Prostate gland (tissue), 2 donors: ENCODE measurements around the gene CHTF8. TPM values are rescaled to one million over a fixed set of nuclear protein-coding genes. Genes with fewer than 3 reads are reported as not detected.
A peak's percentile ranks its signal among the peaks of the same experiment; 100 is the strongest.

Experiments
- DNase-seq: peaks from one replicate; pipeline ENCODE4 v3.0.0-alpha.2; 2019; ENCODE audit warnings: low spot score
- H3K27ac ChIP-seq, 2 donors: fragments of 200-600 bp; sonication (generic); 2 replicates each; pipeline ENCODE4 v1.5.1; 2017 to 2019
- H3K27me3 ChIP-seq: fragments of 200-600 bp; sonication (generic); replicated peaks from 2 replicates; pipeline ENCODE4 v1.5.1; 2019; ENCODE audit not compliant: insufficient read depth
- H3K36me3 ChIP-seq, 2 donors: fragments of 200-600 bp; sonication (generic); 1 replicate in 1 of 2; 2 replicates in 1 of 2; pipeline versions ENCODE4 v1.5.1 to v1.8.1; 2017 to 2019
- H3K4me1 ChIP-seq: fragments of 200-600 bp; sonication (generic); replicated peaks from 2 replicates; pipeline ENCODE4 v1.5.1; 2019
- H3K4me3 ChIP-seq, 2 donors: fragments of 200-600 bp; sonication (generic); 2 replicates each; pipeline ENCODE4 v1.5.1; 2017 to 2019
- H3K9me3 ChIP-seq: fragments of 200-600 bp; sonication (generic); 2 replicates; pipeline ENCODE4 v1.5.1; 2017
- POLR2A ChIP-seq: fragments of 450-650 bp; IDR thresholded peaks from one replicate; pipeline ENCODE4 v1.6.1; 2016; ENCODE audit warnings: antibody characterized with exemption, mild to moderate bottlenecking
- POLR2AphosphoS5 ChIP-seq: sonication (generic); formaldehyde crosslinking; IDR thresholded peaks from one replicate; pipeline ENCODE4 v1.6.1; 2017; ENCODE audit warnings: antibody characterized with exemption
- WGBS: methylation state at CpG from one replicate; pipeline ENCODE4 v1.1.5; 2018; 5-methylcytosine and 5-hydroxymethylcytosine counted together
- intact Hi-C: fragments of 100-400 bp; cut with DNase I; formaldehyde crosslinking; loops from one replicate; pipeline ENCODE4 v1.14.2; 2022
- total RNA-seq, 2 donors: library from RNA; depleted of rRNA; stranded (reverse); fragments of >200 nt; gene quantifications; one replicate each; pipeline ENCODE4 v1.1.0, GENCODE V29; 2016
- TF ChIP-seq, protein P1 (sequence below), 4 experiments: fragments of 200-600 bp in 2 of 4; fragments of 450-650 bp in 2 of 4; sonication (generic) in 2 of 4; IDR thresholded peaks; 1 replicate in 3 of 4; 2 replicates in 1 of 4; pipeline ENCODE4 v1.5.1; 2016 to 2019; ENCODE audit warnings: antibody characterized with exemption in 4 of 4, mild to moderate bottlenecking in 2 of 4, moderate library complexity in 2 of 4

The CHTF8 gene
- total RNA-seq, 2 donors from 2014 or later: 124 to 171 TPM

DNA sequence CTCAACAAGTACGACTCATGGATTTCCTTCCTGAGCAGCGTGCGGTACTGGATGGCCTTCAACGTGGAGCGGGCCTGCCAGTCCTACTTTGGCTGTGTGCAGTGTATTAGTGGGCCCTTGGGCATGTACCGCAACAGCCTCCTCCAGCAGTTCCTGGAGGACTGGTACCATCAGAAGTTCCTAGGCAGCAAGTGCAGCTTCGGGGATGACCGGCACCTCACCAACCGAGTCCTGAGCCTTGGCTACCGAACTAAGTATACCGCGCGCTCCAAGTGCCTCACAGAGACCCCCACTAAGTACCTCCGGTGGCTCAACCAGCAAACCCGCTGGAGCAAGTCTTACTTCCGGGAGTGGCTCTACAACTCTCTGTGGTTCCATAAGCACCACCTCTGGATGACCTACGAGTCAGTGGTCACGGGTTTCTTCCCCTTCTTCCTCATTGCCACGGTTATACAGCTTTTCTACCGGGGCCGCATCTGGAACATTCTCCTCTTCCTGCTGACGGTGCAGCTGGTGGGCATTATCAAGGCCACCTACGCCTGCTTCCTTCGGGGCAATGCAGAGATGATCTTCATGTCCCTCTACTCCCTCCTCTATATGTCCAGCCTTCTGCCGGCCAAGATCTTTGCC, 17.9 kb downstream of the CHTF8 start:
- no peak for DNase-seq
- Histone ChIP-seq H3K4me1 (no peaks in the 10 kb centered on the region), H3K9me3 (no peaks in the 10 kb centered on the region), H3K4me3 (no peak overlapping the region), H3K27me3 (no peaks in the 10 kb centered on the region), H3K36me3 (peaks cover 5 to 12% of the 10 kb centered on the region in 2 donors), H3K27ac (no peak overlapping the region)
- no peak for TF ChIP-seq POLR2AphosphoS5
- TF ChIP-seq, protein P1, sequence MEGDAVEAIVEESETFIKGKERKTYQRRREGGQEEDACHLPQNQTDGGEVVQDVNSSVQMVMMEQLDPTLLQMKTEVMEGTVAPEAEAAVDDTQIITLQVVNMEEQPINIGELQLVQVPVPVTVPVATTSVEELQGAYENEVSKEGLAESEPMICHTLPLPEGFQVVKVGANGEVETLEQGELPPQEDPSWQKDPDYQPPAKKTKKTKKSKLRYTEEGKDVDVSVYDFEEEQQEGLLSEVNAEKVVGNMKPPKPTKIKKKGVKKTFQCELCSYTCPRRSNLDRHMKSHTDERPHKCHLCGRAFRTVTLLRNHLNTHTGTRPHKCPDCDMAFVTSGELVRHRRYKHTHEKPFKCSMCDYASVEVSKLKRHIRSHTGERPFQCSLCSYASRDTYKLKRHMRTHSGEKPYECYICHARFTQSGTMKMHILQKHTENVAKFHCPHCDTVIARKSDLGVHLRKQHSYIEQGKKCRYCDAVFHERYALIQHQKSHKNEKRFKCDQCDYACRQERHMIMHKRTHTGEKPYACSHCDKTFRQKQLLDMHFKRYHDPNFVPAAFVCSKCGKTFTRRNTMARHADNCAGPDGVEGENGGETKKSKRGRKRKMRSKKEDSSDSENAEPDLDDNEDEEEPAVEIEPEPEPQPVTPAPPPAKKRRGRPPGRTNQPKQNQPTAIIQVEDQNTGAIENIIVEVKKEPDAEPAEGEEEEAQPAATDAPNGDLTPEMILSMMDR (IDR thresholded peaks at IDR 0.05): no peak
- TF ChIP-seq POLR2A: no peak
- 92% methylated on average over 25 of the region's 25 CpGs for WGBS
- intact Hi-C loops: no loop called here

DNA sequence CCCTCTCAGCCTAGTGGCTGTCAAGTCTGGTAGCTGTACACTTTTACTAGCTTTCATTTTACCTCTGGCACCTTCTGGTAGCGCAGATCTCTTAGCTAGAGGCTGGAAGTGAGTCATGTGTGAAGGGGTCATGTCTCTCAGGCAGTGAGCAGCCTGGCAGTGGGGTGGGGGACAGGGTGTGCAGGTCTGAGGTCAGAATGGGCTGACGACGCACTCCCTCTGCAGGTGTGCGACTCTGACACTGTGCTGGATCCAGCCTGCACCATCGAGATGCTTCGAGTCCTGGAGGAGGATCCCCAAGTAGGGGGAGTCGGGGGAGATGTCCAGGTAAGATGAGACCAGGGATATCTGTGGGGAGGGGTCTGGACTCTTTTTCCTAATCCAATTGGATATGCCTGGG, 19.2 kb downstream of the CHTF8 start:
- WGBS: 86% methylated on average over 7 of the region's 7 CpGs
- intact Hi-C loops: no loop called here
- DNase-seq: no peak

DNA sequence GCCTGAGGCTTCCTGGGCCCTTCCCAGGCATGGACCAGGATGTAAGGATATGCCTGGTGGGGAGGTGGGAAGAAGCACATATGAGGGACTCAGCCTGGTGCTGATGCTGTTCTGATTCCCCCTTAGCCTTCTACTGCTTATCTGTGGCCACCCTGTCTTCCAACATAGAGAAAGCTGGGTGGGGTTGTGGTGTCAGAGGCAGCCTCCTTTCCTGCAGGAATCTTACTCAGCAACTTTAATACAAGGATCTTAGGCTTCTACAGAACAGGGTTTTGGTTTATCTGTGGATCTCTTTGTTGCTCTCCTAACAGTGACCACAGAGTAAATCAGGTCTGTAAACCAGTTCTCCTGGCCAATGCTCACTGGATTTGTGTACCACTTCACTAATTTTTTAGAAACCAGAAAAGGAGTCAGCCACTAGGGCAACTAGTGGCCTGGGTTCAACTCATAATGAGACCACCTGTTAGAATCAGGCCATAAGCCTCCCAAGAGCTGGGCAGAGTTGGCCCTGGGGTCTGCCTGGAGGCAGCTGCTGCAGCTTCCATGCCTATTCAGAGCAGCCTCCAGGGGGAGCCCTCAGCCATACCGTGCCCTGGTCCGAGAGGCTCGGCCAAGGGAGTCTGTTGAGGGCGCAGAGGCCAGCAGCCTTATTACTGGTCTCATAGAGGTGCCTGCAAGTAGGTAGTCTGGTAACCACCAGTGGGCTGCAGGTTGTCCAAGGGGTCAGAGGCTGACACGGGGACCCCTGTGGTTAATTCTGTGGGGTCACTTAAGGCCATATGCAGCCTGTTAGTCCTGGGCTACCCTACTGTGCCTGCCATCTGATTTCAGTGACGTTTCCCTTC, 19.9 kb downstream of the CHTF8 start:
- intact Hi-C loops: no loop called here
- H3K36me3 ChIP-seq: no peaks in the 10 kb centered on the region
- no peak overlapping the region for H3K4me3 ChIP-seq
- H3K4me1 ChIP-seq: peaks cover 3% of the 10 kb centered on the region
- no peaks in the 10 kb centered on the region for H3K9me3 ChIP-seq
- H3K27ac ChIP-seq: no peak overlapping the region
- WGBS: 74% methylated on average over 6 of the region's 6 CpGs
- H3K27me3 ChIP-seq: no peaks in the 10 kb centered on the region
- no peak for DNase-seq
- TF ChIP-seq, protein P1 (IDR thresholded peaks at IDR 0.05): peak in 3 of 4 experiments; percentile 25 to 49 (median 31)
- no peak for TF ChIP-seq POLR2A

More for the DNA sequence above, 19.2 kb downstream of the CHTF8 start:
- H3K4me3 ChIP-seq: no peak overlapping the region
- H3K9me3 ChIP-seq: no peaks in the 10 kb centered on the region
- no peaks in the 10 kb centered on the region for H3K27me3 ChIP-seq
- H3K27ac ChIP-seq: no peak overlapping the region
- H3K36me3 ChIP-seq: peaks cover 1 to 4% of the 10 kb centered on the region in 2 donors
- TF ChIP-seq POLR2A: no peak
- TF ChIP-seq, protein P1 (IDR thresholded peaks at IDR 0.05): no peak
- no peak for TF ChIP-seq POLR2AphosphoS5
- H3K4me1 ChIP-seq: no peaks in the 10 kb centered on the region

DNA sequence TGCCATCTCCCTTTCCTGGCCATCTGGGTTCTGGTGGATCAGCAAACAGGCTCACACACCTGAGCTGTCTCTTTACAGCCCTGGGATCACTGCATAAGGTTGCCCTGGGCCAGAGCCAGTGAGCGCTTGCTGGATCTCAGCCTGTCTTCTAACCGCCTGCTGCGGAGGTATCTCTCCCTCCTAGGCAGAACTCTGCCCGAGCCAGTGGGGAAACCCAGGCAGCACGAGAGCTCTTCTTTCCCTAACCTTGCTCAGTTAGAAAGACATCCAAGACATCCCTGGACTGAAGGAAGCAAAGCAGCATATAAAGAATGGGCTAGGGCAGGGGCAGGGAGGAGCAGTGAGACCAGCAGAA, 20.5 kb downstream of the CHTF8 start:
- no peaks in the 10 kb centered on the region for H3K36me3 ChIP-seq
- no peak overlapping the region for H3K27ac ChIP-seq
- no peak for DNase-seq
- H3K27me3 ChIP-seq: no peaks in the 10 kb centered on the region
- no peak overlapping the region for H3K4me3 ChIP-seq
- TF ChIP-seq, protein P1 (IDR thresholded peaks at IDR 0.05): no peak
- TF ChIP-seq POLR2AphosphoS5: no peak
- intact Hi-C loops: no loop called here
- H3K9me3 ChIP-seq: no peaks in the 10 kb centered on the region
- WGBS: 64% methylated on average over 5 of the region's 5 CpGs
- H3K4me1 ChIP-seq: peaks cover 10% of the 10 kb centered on the region
